GM15510 (cell line): ENCODE measurements around the gene G3BP2.

ENCODE experiments used
- POLR2A ChIP-seq: IDR thresholded peaks from 3 replicates; pipeline ENCODE4 v1.6.1; 2011; ENCODE audit warnings: borderline replicate concordance; ENCODE audit not compliant: insufficient read length; ENCODE audit errors: extremely low read depth

The G3BP2 gene

GRCh38 chr4:75673027-75673958 lies at the start of gene G3BP2:
TSS of gene G3BP2 (minus strand) at chr4:75673411. CDS start at chr4:75662025, 11,386 bp downstream.
- peak; percentile 92 for TF ChIP-seq POLR2A

- no peak for TF ChIP-seq POLR2A
Measured at GRCh38 chr4:75722417-75722816, 49.2 kb upstream of the G3BP2 start.

GRCh38 chr4:75718529-75718928 lies 45.3 kb upstream of the G3BP2 start:
- TF ChIP-seq POLR2A = no peak

GRCh38 chr4:75717408-75717807 lies 44.2 kb upstream of the G3BP2 start:
- TF ChIP-seq POLR2A = no peak

GRCh38 chr4:75715105-75715799 lies 42.0 kb upstream of the G3BP2 start:
- TF ChIP-seq POLR2A = no peak

GRCh38 chr4:75714704-75715103 lies 41.5 kb upstream of the G3BP2 start:
- no peak for TF ChIP-seq POLR2A

GRCh38 chr4:75714011-75714410 lies 40.8 kb upstream of the G3BP2 start:
- TF ChIP-seq POLR2A = no peak

GRCh38 chr4:75710246-75710645 lies 37.0 kb upstream of the G3BP2 start:
- no peak for TF ChIP-seq POLR2A

- TF ChIP-seq POLR2A = no peak
Measured at GRCh38 chr4:75708218-75708691, 35.0 kb upstream of the G3BP2 start.

- no peak for TF ChIP-seq POLR2A
Measured at GRCh38 chr4:75705198-75705977, 32.2 kb upstream of the G3BP2 start.

GRCh38 chr4:75702919-75703411 lies 29.8 kb upstream of the G3BP2 start:
- no peak for TF ChIP-seq POLR2A

- TF ChIP-seq POLR2A = no peak
Measured at GRCh38 chr4:75699299-75699698, 26.1 kb upstream of the G3BP2 start.

- TF ChIP-seq POLR2A = no peak
Measured at GRCh38 chr4:75698963-75699228, 25.7 kb upstream of the G3BP2 start.

- peak; percentile 14 for TF ChIP-seq POLR2A
Measured at GRCh38 chr4:75698162-75698962, 25.2 kb upstream of the G3BP2 start.
